ENCODE measurements around the gene TMEM235. TPM values are rescaled to one million over a fixed set of nuclear protein-coding genes. Genes with fewer than 3 reads are reported as not detected.

The TMEM235 gene
- total RNA-seq: not detected

- Mint-ChIP-seq H3K4me3 (no peak within 1 kb of the TSS), H3K9me3 (no peaks in the 10 kb centered on the region), H3K36me3 (ENCODE audit: insufficient read depth) (no peaks in the 10 kb centered on the region), H3K27me3 (ENCODE audit: low read depth) (peaks cover 28% of the 10 kb centered on the region), H3K4me1 (ENCODE audit: low read depth) (peaks cover 8% of the 10 kb centered on the region)
- ATAC-seq: no peak
- no peak for DNase-seq
Measured at GRCh38 chr17:78230996-78231935, at the start of gene TMEM235. Gene TMEM235 (plus strand): TSS chr17:78231631. CDS start chr17:78232024, 393 bp downstream.

- H3K36me3 Mint-ChIP-seq (ENCODE audit: insufficient read depth): no peaks in the 10 kb centered on the region
- H3K27me3 Mint-ChIP-seq (ENCODE audit: low read depth): no peaks in the 10 kb centered on the region
- H3K4me1 Mint-ChIP-seq (ENCODE audit: low read depth): peaks cover 14% of the 10 kb centered on the region
- ATAC-seq (no peak), DNase-seq (no peak)
- no peaks in the 10 kb centered on the region for H3K9me3 Mint-ChIP-seq
- H3K4me3 Mint-ChIP-seq: no peak overlapping the region
Measured at GRCh38 chr17:78182504-78182903, 48.9 kb upstream of the TMEM235 start.

DNA sequence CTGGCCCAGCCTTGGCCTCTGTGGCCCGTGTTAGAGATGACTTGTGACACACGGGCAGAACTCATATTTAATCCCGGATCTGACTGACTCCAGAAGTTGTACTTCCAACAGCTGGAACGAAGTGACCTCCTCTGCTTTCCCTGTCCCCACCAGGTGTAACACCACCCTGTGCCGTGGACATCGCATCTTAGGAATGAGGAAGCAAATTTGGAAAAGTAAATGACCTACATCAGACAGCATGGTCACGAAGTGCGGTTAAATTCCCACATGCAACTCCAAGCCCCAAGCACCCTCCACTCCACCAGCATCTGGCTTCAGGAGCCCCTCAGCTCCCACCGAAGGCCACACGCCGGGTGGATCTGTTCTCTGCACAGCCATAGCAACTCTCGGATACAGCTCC, 47.5 kb upstream of the TMEM235 start:
- H3K4me1 Mint-ChIP-seq (ENCODE audit: low read depth): peaks cover 16% of the 10 kb centered on the region

DNA sequence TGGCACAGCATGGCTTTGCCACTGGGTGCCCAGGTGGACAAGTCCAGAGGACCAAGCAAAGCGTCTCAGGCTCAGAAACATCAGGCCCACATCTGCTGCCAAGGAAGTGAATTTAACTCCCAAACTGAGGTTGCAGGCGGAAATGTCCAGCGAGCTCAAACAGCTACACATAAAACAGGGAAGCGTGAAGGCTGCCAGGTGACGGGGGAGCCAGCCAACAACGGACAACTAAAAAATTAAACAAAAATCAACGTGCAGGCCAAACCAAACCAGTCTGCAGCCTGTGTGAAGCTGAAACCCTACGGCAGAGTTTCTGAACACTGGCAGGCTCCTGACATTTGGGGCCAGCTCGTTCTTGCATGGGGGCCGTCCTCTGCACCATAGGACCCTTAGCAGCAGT, 47.1 kb upstream of the TMEM235 start:
- H3K27me3 Mint-ChIP-seq (ENCODE audit: low read depth): no peaks in the 10 kb centered on the region
- DNase-seq: no peak
- ATAC-seq: no peak
- H3K4me3 Mint-ChIP-seq: no peak overlapping the region
- no peaks in the 10 kb centered on the region for H3K36me3 Mint-ChIP-seq (ENCODE audit: insufficient read depth)
- H3K9me3 Mint-ChIP-seq: no peaks in the 10 kb centered on the region
- H3K4me1 Mint-ChIP-seq (ENCODE audit: low read depth): peaks cover 16% of the 10 kb centered on the region

More for the DNA sequence above, 47.5 kb upstream of the TMEM235 start:
- Mint-ChIP-seq H3K36me3 (ENCODE audit: insufficient read depth) (no peaks in the 10 kb centered on the region), H3K9me3 (no peaks in the 10 kb centered on the region), H3K27me3 (ENCODE audit: low read depth) (no peaks in the 10 kb centered on the region), H3K4me3 (no peak overlapping the region)
- no peak for ATAC-seq
- no peak for DNase-seq

- no peaks in the 10 kb centered on the region for H3K27me3 Mint-ChIP-seq (ENCODE audit: low read depth)
- DNase-seq (no peak), ATAC-seq (no peak)
- H3K9me3 Mint-ChIP-seq: no peaks in the 10 kb centered on the region
- H3K36me3 Mint-ChIP-seq (ENCODE audit: insufficient read depth): no peaks in the 10 kb centered on the region
- no peak overlapping the region for H3K4me3 Mint-ChIP-seq
- peaks cover 16% of the 10 kb centered on the region for H3K4me1 Mint-ChIP-seq (ENCODE audit: low read depth)
Measured at GRCh38 chr17:78184868-78185267, 46.6 kb upstream of the TMEM235 start.

DNA sequence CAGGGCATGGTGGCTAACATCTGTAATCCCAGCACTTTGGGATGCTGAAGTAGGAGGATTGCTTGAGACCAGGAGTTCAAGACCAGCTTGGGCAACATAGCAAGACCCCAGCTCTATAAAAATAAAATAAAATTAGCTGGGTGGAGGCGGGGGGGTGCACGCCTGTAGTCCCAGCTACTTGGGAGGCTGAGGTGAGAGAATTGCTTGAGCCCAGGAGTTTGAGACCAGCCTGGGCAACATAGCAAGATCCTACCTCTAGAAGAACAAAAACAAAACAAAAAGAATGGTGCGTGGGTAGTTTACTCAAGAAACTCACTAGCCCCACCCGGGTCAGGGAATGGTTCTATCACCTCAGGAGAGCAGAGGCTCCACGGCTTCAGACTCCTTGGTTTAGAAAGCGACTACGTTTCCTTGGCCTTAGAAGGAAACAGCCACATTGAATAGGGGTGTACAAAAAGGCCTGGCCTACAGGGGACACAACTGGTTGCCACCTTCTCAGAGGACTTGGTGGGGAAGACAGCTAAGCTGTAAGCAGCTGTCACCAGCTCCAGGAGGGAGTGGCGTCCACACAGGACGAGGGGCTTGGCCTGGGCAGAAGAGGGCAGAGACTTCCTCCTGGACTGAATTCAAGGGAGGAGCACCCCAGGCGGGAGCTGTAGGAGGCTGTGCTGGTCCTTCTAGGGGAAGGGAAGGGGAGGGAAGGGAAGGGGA, 45.3 kb upstream of the TMEM235 start:
- no peak for DNase-seq
- no peaks in the 10 kb centered on the region for H3K9me3 Mint-ChIP-seq
- peak overlapping the region; percentile 70 for H3K4me3 Mint-ChIP-seq
- no peaks in the 10 kb centered on the region for H3K36me3 Mint-ChIP-seq (ENCODE audit: insufficient read depth)
- H3K4me1 Mint-ChIP-seq (ENCODE audit: low read depth): peaks cover 9% of the 10 kb centered on the region
- no peak for ATAC-seq
- H3K27me3 Mint-ChIP-seq (ENCODE audit: low read depth): no peaks in the 10 kb centered on the region

DNA sequence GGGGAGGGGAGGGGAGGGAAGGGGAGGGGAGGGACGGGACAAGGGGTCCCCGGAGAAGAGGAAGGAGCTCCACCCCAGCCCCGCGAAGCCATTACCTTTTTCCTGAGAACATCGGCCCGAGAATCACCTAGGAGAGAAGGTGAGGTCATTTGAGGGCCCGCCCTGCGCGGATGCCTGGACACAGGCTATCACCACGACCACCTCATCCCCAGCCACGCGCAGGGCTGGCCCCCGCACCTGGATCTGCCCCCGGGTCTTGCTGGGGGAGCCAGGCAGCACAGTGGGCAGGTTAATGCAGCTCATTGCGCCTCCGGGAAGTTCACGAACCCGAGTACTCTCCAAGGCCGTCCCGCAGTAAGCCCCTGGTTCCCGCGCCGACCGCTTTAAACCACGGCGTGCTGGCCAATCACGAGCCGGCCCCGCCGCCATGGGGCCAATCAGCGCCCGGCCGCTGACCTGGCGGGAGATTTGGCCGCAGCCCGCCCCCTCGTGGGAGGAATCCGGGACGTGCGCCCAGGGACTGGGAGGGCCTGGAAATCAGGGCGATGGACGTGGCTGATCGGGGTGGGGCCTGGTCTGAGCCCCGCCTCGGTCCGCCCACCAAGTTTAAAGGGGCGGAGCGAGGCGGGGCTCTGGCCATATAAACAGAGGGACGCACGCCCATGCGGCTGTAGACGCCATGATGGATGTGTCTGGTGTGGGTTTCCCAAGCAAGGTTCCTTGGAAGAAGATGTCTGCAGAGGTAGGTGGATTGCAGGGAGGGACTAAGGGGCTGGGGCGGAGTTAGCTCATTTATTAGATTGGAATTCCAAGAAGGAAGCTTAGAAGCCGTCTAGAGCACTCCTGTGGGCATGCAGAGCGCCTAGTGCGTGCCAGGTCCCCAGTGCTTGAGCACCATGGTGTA, 44.5 kb upstream of the TMEM235 start, which contains the start of the genes AFMID and TK1:
AFMID (plus strand) TSS at position 671 of the 904 bp plus-strand sequence; CDS start at position 680, 9 bp downstream.
TK1 (minus strand) TSS at position 361 of the 904 bp plus-strand sequence; CDS start at position 303, 58 bp downstream.
- Mint-ChIP-seq H3K9me3 (no peaks in the 10 kb centered on the region), H3K4me3 (peak within 1 kb of the TSS; percentile 84), H3K4me1 (ENCODE audit: low read depth) (peaks cover 9% of the 10 kb centered on the region), H3K27me3 (ENCODE audit: low read depth) (no peaks in the 10 kb centered on the region), H3K36me3 (ENCODE audit: insufficient read depth) (no peaks in the 10 kb centered on the region)
- DNase-seq (peak; percentile 62), ATAC-seq (peak; percentile 97)

- H3K4me3 Mint-ChIP-seq: no peak overlapping the region
- H3K27me3 Mint-ChIP-seq (ENCODE audit: low read depth): no peaks in the 10 kb centered on the region
- no peaks in the 10 kb centered on the region for H3K9me3 Mint-ChIP-seq
- H3K36me3 Mint-ChIP-seq (ENCODE audit: insufficient read depth): no peaks in the 10 kb centered on the region
- no peak for DNase-seq
- ATAC-seq: no peak
- no peaks in the 10 kb centered on the region for H3K4me1 Mint-ChIP-seq (ENCODE audit: low read depth)
Measured at GRCh38 chr17:78196716-78197115, 34.7 kb upstream of the TMEM235 start.

DNA sequence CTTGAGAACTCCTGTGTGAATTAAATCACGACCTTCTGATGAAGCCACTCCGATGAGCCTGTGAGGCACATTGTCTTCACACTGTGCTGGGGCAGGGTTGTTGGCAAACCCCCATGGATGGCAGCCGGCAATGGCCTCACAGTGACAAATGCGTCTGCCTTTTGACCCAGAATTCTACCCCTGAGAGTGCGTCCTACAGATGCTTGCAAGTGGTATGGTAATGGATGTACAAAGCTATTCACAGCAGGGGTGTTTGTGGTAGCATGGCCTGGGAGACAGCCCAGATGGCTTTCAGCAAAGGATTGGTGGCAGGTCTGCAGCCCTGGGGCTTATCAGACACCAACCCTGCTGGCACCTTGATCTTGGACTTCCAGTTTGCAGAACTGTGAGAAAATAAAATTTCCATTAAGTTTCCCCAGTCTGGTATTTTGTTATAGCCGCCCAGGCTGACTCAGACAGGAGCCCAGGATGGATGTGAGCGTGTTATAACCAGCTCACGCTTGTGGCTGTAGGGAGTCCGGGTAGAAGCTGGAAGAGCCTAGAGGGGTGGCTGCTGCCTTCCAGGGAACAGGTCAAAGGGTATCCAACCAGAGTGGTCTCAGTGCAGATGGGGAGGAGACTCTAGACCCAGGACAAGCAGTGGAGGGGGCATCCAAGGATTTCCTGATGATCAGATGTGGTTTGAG, 34.1 kb upstream of the TMEM235 start:
- H3K27me3 Mint-ChIP-seq (ENCODE audit: low read depth): no peaks in the 10 kb centered on the region
- no peaks in the 10 kb centered on the region for H3K4me1 Mint-ChIP-seq (ENCODE audit: low read depth)
- DNase-seq (no peak), ATAC-seq (no peak)
- no peak overlapping the region for H3K4me3 Mint-ChIP-seq
- H3K36me3 Mint-ChIP-seq (ENCODE audit: insufficient read depth): no peaks in the 10 kb centered on the region
- H3K9me3 Mint-ChIP-seq: no peaks in the 10 kb centered on the region

DNA sequence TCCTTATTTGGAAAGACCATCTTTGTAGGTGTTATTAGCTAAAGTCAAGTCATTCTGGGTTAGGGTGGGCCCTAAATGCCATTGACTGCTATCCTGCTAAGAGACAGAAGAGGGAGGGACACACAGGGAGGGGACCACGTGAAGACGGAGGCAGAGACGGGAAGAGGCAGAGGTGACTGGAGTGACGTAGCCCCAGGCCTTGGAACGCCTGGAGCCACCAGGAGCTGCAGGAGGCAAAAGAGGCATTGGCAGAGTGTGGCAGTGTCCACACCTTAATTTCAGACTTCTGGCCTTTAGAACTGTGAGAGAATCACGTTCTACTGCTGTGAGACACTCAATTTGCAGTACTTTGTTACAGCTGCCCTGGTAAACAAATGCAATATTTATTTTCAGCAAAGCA, 31.0 kb upstream of the TMEM235 start:
- Mint-ChIP-seq H3K9me3 (no peaks in the 10 kb centered on the region), H3K4me3 (no peak overlapping the region), H3K27me3 (ENCODE audit: low read depth) (no peaks in the 10 kb centered on the region), H3K36me3 (ENCODE audit: insufficient read depth) (no peaks in the 10 kb centered on the region), H3K4me1 (ENCODE audit: low read depth) (no peaks in the 10 kb centered on the region)
- no peak for ATAC-seq
- no peak for DNase-seq

- no peaks in the 10 kb centered on the region for H3K36me3 Mint-ChIP-seq (ENCODE audit: insufficient read depth)
- H3K4me3 Mint-ChIP-seq: no peak overlapping the region
- no peaks in the 10 kb centered on the region for H3K4me1 Mint-ChIP-seq (ENCODE audit: low read depth)
- H3K27me3 Mint-ChIP-seq (ENCODE audit: low read depth): no peaks in the 10 kb centered on the region
- DNase-seq (no peak), ATAC-seq (no peak)
- no peaks in the 10 kb centered on the region for H3K9me3 Mint-ChIP-seq
Measured at GRCh38 chr17:78202666-78203065, 28.8 kb upstream of the TMEM235 start.

- ATAC-seq (no peak), DNase-seq (no peak)
- no peaks in the 10 kb centered on the region for H3K4me1 Mint-ChIP-seq (ENCODE audit: low read depth)
- H3K27me3 Mint-ChIP-seq (ENCODE audit: low read depth): no peaks in the 10 kb centered on the region
- no peak overlapping the region for H3K4me3 Mint-ChIP-seq
- H3K36me3 Mint-ChIP-seq (ENCODE audit: insufficient read depth): no peaks in the 10 kb centered on the region
- H3K9me3 Mint-ChIP-seq: no peaks in the 10 kb centered on the region
Measured at GRCh38 chr17:78204387-78205123, 26.9 kb upstream of the TMEM235 start.

Data from activated T-cell treated with anti-CD3 and anti-CD28 coated beads, Interleukin-2, amount 50 U/mL, for 4 hours (primary cell).